ENCODE data around the gene FYB1. TPM values are rescaled to one million over a fixed set of nuclear protein-coding genes. Genes with fewer than 3 reads are reported as not detected.

FYB1 gene
- total and polyA plus RNA-seq, 8 donors: 2.0 to 22.9 (median 4.2) TPM

DNA sequence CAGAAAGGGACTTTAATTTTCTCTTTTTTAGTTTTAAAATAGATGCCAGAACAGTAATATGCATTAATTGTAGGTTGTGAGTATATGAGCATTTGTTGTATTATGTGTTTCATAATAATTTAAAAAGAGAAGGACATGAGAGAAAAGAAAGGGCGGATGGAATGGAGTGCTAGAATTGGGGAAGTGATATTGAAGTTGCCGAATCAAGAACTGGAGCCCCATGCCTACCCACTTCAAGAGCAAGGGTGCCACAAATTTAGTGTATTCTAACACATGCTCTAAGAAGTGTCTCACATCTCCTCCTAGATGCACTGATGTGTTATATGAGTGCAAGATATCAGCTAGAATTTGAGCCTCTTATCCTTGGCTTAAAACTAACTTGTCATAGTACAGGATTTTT lies 43.6 kb upstream of the FYB1 start:
- Histone ChIP-seq H3K4me3 (no peak overlapping the region), H3K4me1 (no peaks in the 10 kb centered on the region), H3K9me3 (no peaks in the 10 kb centered on the region), H3K36me3 (no peaks in the 10 kb centered on the region), H3K27ac (no peak overlapping the region), H3K27me3 (no peaks in the 10 kb centered on the region)
- DNase-seq: no peak
- no peak for TF ChIP-seq EP300 (IDR thresholded peaks at IDR 0.05)
- no peak for TF ChIP-seq POLR2AphosphoS5 (IDR thresholded peaks at IDR 0.05)
- TF ChIP-seq, protein P1, sequence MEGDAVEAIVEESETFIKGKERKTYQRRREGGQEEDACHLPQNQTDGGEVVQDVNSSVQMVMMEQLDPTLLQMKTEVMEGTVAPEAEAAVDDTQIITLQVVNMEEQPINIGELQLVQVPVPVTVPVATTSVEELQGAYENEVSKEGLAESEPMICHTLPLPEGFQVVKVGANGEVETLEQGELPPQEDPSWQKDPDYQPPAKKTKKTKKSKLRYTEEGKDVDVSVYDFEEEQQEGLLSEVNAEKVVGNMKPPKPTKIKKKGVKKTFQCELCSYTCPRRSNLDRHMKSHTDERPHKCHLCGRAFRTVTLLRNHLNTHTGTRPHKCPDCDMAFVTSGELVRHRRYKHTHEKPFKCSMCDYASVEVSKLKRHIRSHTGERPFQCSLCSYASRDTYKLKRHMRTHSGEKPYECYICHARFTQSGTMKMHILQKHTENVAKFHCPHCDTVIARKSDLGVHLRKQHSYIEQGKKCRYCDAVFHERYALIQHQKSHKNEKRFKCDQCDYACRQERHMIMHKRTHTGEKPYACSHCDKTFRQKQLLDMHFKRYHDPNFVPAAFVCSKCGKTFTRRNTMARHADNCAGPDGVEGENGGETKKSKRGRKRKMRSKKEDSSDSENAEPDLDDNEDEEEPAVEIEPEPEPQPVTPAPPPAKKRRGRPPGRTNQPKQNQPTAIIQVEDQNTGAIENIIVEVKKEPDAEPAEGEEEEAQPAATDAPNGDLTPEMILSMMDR (IDR thresholded peaks at IDR 0.05): no peak
- intact Hi-C loops (cut with DNase I; ENCODE audit: low total_unique reads): no loop called here
- 74 to 92% (median 91%) methylated on average over 2 of the region's 2 CpGs for WGBS, 5 donors

DNA sequence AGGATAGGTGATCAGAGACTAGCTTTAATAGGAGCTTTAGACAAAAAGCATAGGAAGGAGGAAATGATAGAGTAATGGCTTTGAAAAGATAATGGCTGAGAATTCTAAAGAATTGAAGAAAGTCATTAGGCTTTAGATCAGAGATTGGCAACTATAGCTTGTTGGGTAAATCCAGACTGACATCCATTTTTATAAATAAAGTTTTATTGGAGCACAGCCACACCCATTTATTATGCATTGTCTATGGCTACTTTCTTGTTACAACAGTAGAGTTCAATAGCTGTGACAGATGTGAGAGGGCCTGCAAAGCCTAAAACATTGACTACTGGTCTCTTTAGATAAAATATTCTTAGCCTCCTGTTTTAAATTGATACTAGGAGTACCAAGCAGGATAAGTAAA lies 40.7 kb upstream of the FYB1 start:
- DNase-seq: no peak
- no peaks in the 10 kb centered on the region for H3K9me3 ChIP-seq
- no peaks in the 10 kb centered on the region for H3K27me3 ChIP-seq
- H3K4me3 ChIP-seq: no peak overlapping the region
- H3K27ac ChIP-seq: no peak overlapping the region
- no peak for TF ChIP-seq POLR2AphosphoS5 (IDR thresholded peaks at IDR 0.05)
- TF ChIP-seq EP300 (IDR thresholded peaks at IDR 0.05): no peak
- no peak for TF ChIP-seq POLR2A (IDR thresholded peaks at IDR 0.05)
- TF ChIP-seq, protein P1 (IDR thresholded peaks at IDR 0.05): no peak
- H3K4me1 ChIP-seq: peaks cover 0 to 3% (median 0%) of the 10 kb centered on the region in 4 donors
- H3K36me3 ChIP-seq: no peaks in the 10 kb centered on the region
- intact Hi-C loops (cut with DNase I; ENCODE audit: low total_unique reads): no loop called here

DNA sequence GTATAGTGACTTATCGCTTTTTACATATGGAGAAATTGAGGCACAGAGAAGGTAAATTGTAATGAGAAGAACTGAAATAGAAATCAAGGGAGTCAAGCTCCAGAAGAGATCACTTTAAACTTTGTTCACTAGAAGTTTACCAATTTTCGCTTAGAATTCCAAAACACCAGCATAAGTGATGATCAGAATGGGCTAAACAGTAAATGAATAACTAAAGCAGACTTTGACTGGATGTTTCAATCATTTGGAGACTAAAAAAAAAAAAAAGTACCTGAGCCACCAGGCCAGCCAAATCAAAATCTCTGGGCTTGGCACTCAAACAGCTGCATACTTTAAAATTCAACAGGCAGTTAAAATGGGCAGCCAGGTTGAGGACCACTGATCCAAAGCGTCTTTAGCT lies 38.2 kb upstream of the FYB1 start:
- Histone ChIP-seq H3K36me3 (no peaks in the 10 kb centered on the region), H3K4me1 (peaks cover 0 to 3% (median 0%) of the 10 kb centered on the region in 4 donors), H3K27me3 (no peaks in the 10 kb centered on the region), H3K27ac (no peak overlapping the region), H3K9me3 (no peaks in the 10 kb centered on the region), H3K4me3 (no peak overlapping the region)
- 88 to 98% (median 95%) methylated on average over 3 of the region's 3 CpGs for WGBS, 5 donors
- TF ChIP-seq, protein P1 (IDR thresholded peaks at IDR 0.05): no peak
- no peak for TF ChIP-seq POLR2A (IDR thresholded peaks at IDR 0.05)
- no peak for DNase-seq
- intact Hi-C loops (cut with DNase I; ENCODE audit: low total_unique reads): no loop called here

DNA sequence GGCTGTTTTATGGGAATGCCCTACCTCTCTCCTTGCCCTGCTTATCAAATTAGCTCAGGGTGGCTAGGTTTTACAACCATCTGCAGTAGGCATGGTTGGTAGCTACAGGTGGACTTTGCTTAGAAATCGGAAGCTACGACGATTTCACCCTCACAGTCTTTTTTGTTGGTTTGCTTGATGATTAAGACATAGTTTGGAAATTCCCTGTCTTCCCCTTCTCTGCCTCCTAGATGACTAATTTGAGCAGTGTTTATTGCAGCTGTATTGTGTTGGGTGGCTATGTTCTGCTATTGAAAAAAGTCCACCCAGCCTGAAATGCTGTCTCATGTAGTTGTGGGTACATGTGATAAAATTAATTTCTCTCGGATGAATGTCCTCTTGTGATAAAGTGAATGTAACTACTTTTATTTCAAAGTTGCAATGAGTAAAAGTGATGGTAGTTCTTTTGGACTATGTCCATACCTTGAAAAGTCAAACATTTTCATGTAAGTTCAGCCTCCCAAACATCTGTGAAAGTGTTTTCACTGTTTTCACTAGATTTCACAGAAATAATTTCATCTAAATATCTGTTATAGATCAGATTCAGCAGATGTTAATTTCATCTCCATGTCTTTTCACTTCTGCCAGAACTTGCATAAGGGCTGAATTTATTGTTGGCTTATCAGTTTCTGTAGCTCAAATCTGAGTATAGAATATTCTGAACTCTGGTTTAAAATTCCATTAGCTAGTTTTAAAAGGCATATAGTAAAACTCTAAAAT lies 37.3 kb upstream of the FYB1 start:
- Histone ChIP-seq H3K36me3 (no peaks in the 10 kb centered on the region), H3K27ac (peak overlapping the region in 2 of 5 donors; percentile 26 to 39), H3K4me3 (no peak overlapping the region), H3K4me1 (peaks cover 0 to 3% (median 0%) of the 10 kb centered on the region in 4 donors), H3K27me3 (no peaks in the 10 kb centered on the region), H3K9me3 (no peaks in the 10 kb centered on the region)
- TF ChIP-seq, protein P1 (IDR thresholded peaks at IDR 0.05): no peak
- TF ChIP-seq POLR2A (IDR thresholded peaks at IDR 0.05): no peak
- TF ChIP-seq POLR2AphosphoS5 (IDR thresholded peaks at IDR 0.05): no peak
- no peak for TF ChIP-seq EP300 (IDR thresholded peaks at IDR 0.05)
- intact Hi-C loops (cut with DNase I; ENCODE audit: low total_unique reads): no loop called here
- 23 to 59% (median 36%) methylated on average over 4 of the region's 4 CpGs for WGBS, 5 donors
- DNase-seq: peak in 1 of 2 donors; percentile 16

Measured in stomach (tissue), 9 donors.